H9 (cell line): ENCODE measurements around the gene IRX2. TPM values are rescaled to one million over a fixed set of nuclear protein-coding genes. Genes with fewer than 3 reads are reported as not detected.

Source experiments
- DNase-seq: peaks from one replicate; pipeline ENCODE4 v3.0.0-alpha.2; 2017
- H2AFZ ChIP-seq: one replicate; pipeline ENCODE4 v1.6.1; 2013; ENCODE audit warnings: mild to moderate bottlenecking, low read length, control low read depth, moderate library complexity
- H2AK5ac ChIP-seq: 2 replicates; pipeline ENCODE4 v1.6.1; 2013; ENCODE audit warnings: low read length, control low read depth, mixed read lengths; ENCODE audit not compliant: insufficient read length
- H2BK120ac ChIP-seq: one replicate; pipeline ENCODE4 v1.6.1; 2013; ENCODE audit warnings: low read depth, mild to moderate bottlenecking, low read length, control low read depth, inconsistent platforms; ENCODE audit not compliant: poor library complexity, severe bottlenecking
- H2BK12ac ChIP-seq: 2 replicates; pipeline ENCODE4 v1.6.1; 2013; ENCODE audit warnings: low read length, control low read depth, mixed read lengths, low read depth; ENCODE audit not compliant: insufficient read length
- H2BK15ac ChIP-seq: 2 replicates; pipeline ENCODE4 v1.6.1; 2013; ENCODE audit warnings: low read depth, low read length, control low read depth
- H2BK20ac ChIP-seq: one replicate; pipeline ENCODE4 v1.6.1; 2013; ENCODE audit warnings: low read depth, mild to moderate bottlenecking, low read length, control low read depth, inconsistent platforms; ENCODE audit not compliant: poor library complexity, severe bottlenecking
- H2BK5ac ChIP-seq: 2 replicates; pipeline ENCODE4 v1.6.1; 2013; ENCODE audit warnings: low read length, control low read depth, mixed read lengths; ENCODE audit not compliant: insufficient read length
- H3K14ac ChIP-seq: 2 replicates; pipeline ENCODE4 v1.6.1; 2013; ENCODE audit warnings: low read length, control low read depth; ENCODE audit not compliant: insufficient read depth
- H3K18ac ChIP-seq: 2 replicates; pipeline ENCODE4 v1.6.1; 2013; ENCODE audit warnings: low read depth, mild to moderate bottlenecking, mixed read lengths, low read length, control low read depth; ENCODE audit not compliant: insufficient read length
- H3K23ac ChIP-seq: 2 replicates; pipeline ENCODE4 v1.6.1; 2013; ENCODE audit warnings: low read length, control low read depth, mixed read lengths, low read depth; ENCODE audit not compliant: insufficient read length
- H3K23me2 ChIP-seq: 2 replicates; pipeline ENCODE4 v1.6.1; 2013; ENCODE audit warnings: low read depth, mild to moderate bottlenecking, mixed read lengths, low read length, control low read depth; ENCODE audit not compliant: insufficient read length, poor library complexity, severe bottlenecking
- H3K27ac ChIP-seq: 2 replicates; pipeline ENCODE4 v1.5.1; 2013; ENCODE audit warnings: low read length, control low read depth, mixed read lengths, low read depth; ENCODE audit not compliant: insufficient read length
- H3K27me3 ChIP-seq: 2 replicates; pipeline ENCODE4 v1.6.1; 2013; ENCODE audit warnings: low read length, control low read depth, inconsistent platforms; ENCODE audit not compliant: insufficient read depth
- H3K4ac ChIP-seq: 2 replicates; pipeline ENCODE4 v1.6.1; 2013; ENCODE audit warnings: low read depth, mild to moderate bottlenecking, control low read depth, inconsistent platforms, low read length, moderate library complexity
- H3K4me1 ChIP-seq: 2 replicates; pipeline ENCODE4 v1.6.1; 2013; ENCODE audit warnings: low read length, control low read depth, inconsistent platforms; ENCODE audit not compliant: insufficient read depth
- H3K4me2 ChIP-seq: 2 replicates; pipeline ENCODE4 v1.6.1; 2013; ENCODE audit warnings: low read length, control low read depth, mixed read lengths; ENCODE audit not compliant: insufficient read length, insufficient read depth
- H3K56ac ChIP-seq: 2 replicates; pipeline ENCODE4 v1.6.1; 2013; ENCODE audit warnings: low read depth, mild to moderate bottlenecking, mixed read lengths, low read length, control low read depth; ENCODE audit not compliant: insufficient read length
- H3K79me1 ChIP-seq: 2 replicates; pipeline ENCODE4 v1.6.1; 2013; ENCODE audit warnings: low read depth, mild to moderate bottlenecking, moderate library complexity, low read length, control low read depth, inconsistent platforms; ENCODE audit not compliant: insufficient read depth, poor library complexity, severe bottlenecking
- H3K79me2 ChIP-seq: 2 replicates; pipeline ENCODE4 v1.6.1; 2013; ENCODE audit warnings: low read length, control low read depth, inconsistent platforms; ENCODE audit not compliant: insufficient read depth
- H3K9ac ChIP-seq: 2 replicates; pipeline ENCODE4 v1.6.1; 2013; ENCODE audit warnings: low read length, control low read depth, mixed read lengths; ENCODE audit not compliant: insufficient read length; ENCODE audit errors: extremely low read depth
- H3K9me3 ChIP-seq: one replicate; pipeline ENCODE4 v1.6.1; 2013; ENCODE audit warnings: low read depth, low read length, inconsistent platforms; ENCODE audit not compliant: control insufficient read depth
- H3T11ph ChIP-seq: one replicate; pipeline ENCODE4 v1.6.1; 2013; ENCODE audit warnings: mild to moderate bottlenecking, low read length, control low read depth, inconsistent platforms
- H4K20me1 ChIP-seq: one replicate; pipeline ENCODE4 v1.6.1; 2013; ENCODE audit not compliant: control insufficient read depth, insufficient read length, insufficient read depth
- H4K5ac ChIP-seq: 2 replicates; pipeline ENCODE4 v1.6.1; 2013; ENCODE audit warnings: low read depth, mild to moderate bottlenecking, mixed read lengths, low read length, control low read depth; ENCODE audit not compliant: insufficient read length
- H4K8ac ChIP-seq: replicated peaks from 2 replicates; pipeline ENCODE4 v1.6.1; 2013; ENCODE audit warnings: low read length, control low read depth, mixed read lengths, low read depth; ENCODE audit not compliant: insufficient read length
- H4K91ac ChIP-seq: 2 replicates; pipeline ENCODE4 v1.6.1; 2013; ENCODE audit warnings: low read depth, mild to moderate bottlenecking, moderate library complexity, mixed read lengths, low read length, control low read depth; ENCODE audit not compliant: insufficient read length
- H3K27ac Mint-ChIP-seq, 3 experiments: 2 replicates in 2 of 3; 3 replicates in 1 of 3; pipeline ENCODE4 v1.8.0; 2020 to 2021; ENCODE audit warnings: mixed read lengths in 3 of 3, mild to moderate bottlenecking in 1 of 3, moderate library complexity in 1 of 3
- H3K27me3 Mint-ChIP-seq: 2 replicates; pipeline ENCODE4 v1.8.0; 2021; ENCODE audit warnings: low read depth, mild to moderate bottlenecking, moderate library complexity, mixed read lengths
- H3K36me3 Mint-ChIP-seq, 3 experiments: 2 replicates in 2 of 3; 3 replicates in 1 of 3; pipeline ENCODE4 v1.8.0; 2020 to 2021; ENCODE audit warnings: low read depth in 3 of 3, mixed read lengths in 3 of 3; ENCODE audit not compliant: insufficient read depth in 1 of 3
- H3K4me1 Mint-ChIP-seq, 2 experiments: 2 replicates each; pipeline ENCODE4 v1.8.0; 2020; ENCODE audit warnings: mixed read lengths in 2 of 2
- H3K4me3 Mint-ChIP-seq, 2 experiments: 2 replicates in 1 of 2; 3 replicates in 1 of 2; pipeline ENCODE4 v1.8.0; 2020 to 2021; ENCODE audit warnings: mild to moderate bottlenecking in 2 of 2, mixed read lengths in 2 of 2, moderate library complexity in 1 of 2
- H3K9me3 Mint-ChIP-seq, 2 experiments: 2 replicates in 1 of 2; 3 replicates in 1 of 2; pipeline ENCODE4 v1.8.0; 2020; ENCODE audit warnings: mild to moderate bottlenecking in 2 of 2, mixed read lengths in 2 of 2, moderate library complexity in 1 of 2
- CTCF ChIP-seq: fragments of 200-600 bp; sonication (generic); conservative IDR thresholded peaks from 3 replicates; pipeline ENCODE4 v1.8.0; 2021; ENCODE audit warnings: antibody characterized with exemption, mild to moderate bottlenecking
- WGBS: extraction: QIAGEN DNeasy Blood & Tissue Kit; methylation state at CpG from one replicate; pipeline ENCODE4 v1.1.7; 2013; ENCODE audit warnings: missing lambda C conversion rate, low lambda C conversion rate, mixed read lengths; ENCODE audit not compliant: insufficient read length; ENCODE audit errors: extremely low coverage; 5-methylcytosine and 5-hydroxymethylcytosine counted together
- total RNA-seq: library from RNA; stranded (reverse); gene quantifications from 2 replicates; pipeline ENCODE4 v1.2.1, GENCODE V29; 2021

IRX2 gene
- total RNA-seq, 1 experiment from 2014 or later = 91.6 TPM

- H3K23ac ChIP-seq = no peak overlapping the region
- H2AK5ac ChIP-seq = no peak overlapping the region
- no peak overlapping the region for H2BK120ac ChIP-seq
- no peaks in the 10 kb centered on the region for H4K20me1 ChIP-seq
- H3K36me3 Mint-ChIP-seq = no peaks in the 10 kb centered on the region
- H3K27ac ChIP-seq = no peak overlapping the region
- H3K9me3 Mint-ChIP-seq = no peaks in the 10 kb centered on the region
- H3K4me1 ChIP-seq = no peaks in the 10 kb centered on the region
- no peak overlapping the region for H2AFZ ChIP-seq
- WGBS = no CpG with 5 or more reads among the region's 28 CpGs
- H3K4me3 Mint-ChIP-seq = no peak overlapping the region
- H3K9me3 ChIP-seq = no peaks in the 10 kb centered on the region
- peaks cover 3 to 4% of the 10 kb centered on the region in 2 experiments; a peak in 2 of 4 replicates for H3K4me1 Mint-ChIP-seq
- no peak overlapping the region for H3K4me2 ChIP-seq
- H4K5ac ChIP-seq = no peak overlapping the region
- H3K27me3 ChIP-seq = no peaks in the 10 kb centered on the region
- H3K14ac ChIP-seq = no peak overlapping the region
- no peak overlapping the region for H4K91ac ChIP-seq
- TF ChIP-seq CTCF = no peak
- no peak overlapping the region; a peak in 1 of 7 replicates for H3K27ac Mint-ChIP-seq
- H3T11ph ChIP-seq = no peak overlapping the region
- H3K79me1 ChIP-seq = no peaks in the 10 kb centered on the region
- no peaks in the 10 kb centered on the region for H3K23me2 ChIP-seq
- H3K18ac ChIP-seq = no peak overlapping the region
- no peak overlapping the region for H3K9ac ChIP-seq
- H3K27me3 Mint-ChIP-seq = peaks cover 14% of the 10 kb centered on the region
- no peak overlapping the region for H2BK5ac ChIP-seq
- DNase-seq = no peak
- no peak overlapping the region for H2BK15ac ChIP-seq
- H3K4ac ChIP-seq = no peak overlapping the region
- no peak overlapping the region for H2BK20ac ChIP-seq
- no peaks in the 10 kb centered on the region for H3K79me2 ChIP-seq
- H2BK12ac ChIP-seq = no peak overlapping the region
- H4K8ac ChIP-seq = no peak overlapping the region
- H3K56ac ChIP-seq = no peak overlapping the region
Measured at GRCh38 chr5:2702096-2702879, 49.2 kb downstream of the IRX2 start.
